Measurements from ENCODE around the gene C20orf204. TPM values are rescaled to one million over a fixed set of nuclear protein-coding genes. Genes with fewer than 3 reads are reported as not detected.

C20orf204 gene
- total and polyA plus RNA-seq, 9 of the 15 experiments (the other 6 are each of a cell fraction or from before 2014, with no cell fraction given): 0.11 to 1.1 (median 0.36) TPM; not detected in 2

- TF ChIP-seq ZNF609 (CRISPR knock-in tag; IDR thresholded peaks at IDR 0.05; ENCODE audit: borderline replicate concordance) (no peak), GABPA (tag; conservative IDR thresholded peaks at IDR 0.05; ENCODE audit: low read depth) (peak; percentile 75), SMARCE1 (IDR thresholded peaks at IDR 0.05) (0 out of 2 replicates have a peak, but pooled peaks have one; percentile 15), HDAC1 (IDR thresholded peaks at IDR 0.05) (peak in 1 of 2 experiments; percentile 66; a peak in 2 of 4 replicates), CTBP1 (IDR thresholded peaks at IDR 0.05; ENCODE audit: borderline replicate concordance) (peak; percentile 73; the same call in 1 of the 2 replicates), SOX6 (IDR thresholded peaks at IDR 0.05) (peak; percentile 45; the same call in 1 of the 2 replicates), ZNF395 (CRISPR knock-in tag; IDR thresholded peaks at IDR 0.05) (0 out of 2 replicates have a peak, but pooled peaks have one; percentile 59), ELF1 (tag; IDR thresholded peaks at IDR 0.05) (peak; percentile 86), DMBX1 (CRISPR knock-in tag; IDR thresholded peaks at IDR 0.05; ENCODE audit: borderline replicate concordance) (peak; percentile 34; the same call in 1 of the 2 replicates), HMGN3 (IDR thresholded peaks at IDR 0.05; ENCODE audit: borderline replicate concordance, extremely low read depth, insufficient read length, low read depth, low read length) (peak; percentile 76), THAP7 (CRISPR knock-in tag; IDR thresholded peaks at IDR 0.05) (0 out of 2 replicates have a peak, but pooled peaks have one; percentile 45), ZFP36 (IDR thresholded peaks at IDR 0.05; ENCODE audit: low read depth, low read length, partially characterized antibody) (no peak), SPI1 (IDR thresholded peaks at IDR 0.05; ENCODE audit: borderline replicate concordance, low read depth, low read length) (peak; percentile 96), SMAD4 (CRISPR knock-in tag; conservative IDR thresholded peaks at IDR 0.05) (peak; percentile 77), PCBP1 (IDR thresholded peaks at IDR 0.05; ENCODE audit: low read depth, low read length, poor library complexity, severe bottlenecking) (peak; percentile 71), POLR2A (conservative IDR thresholded peaks at IDR 0.05) (peak; percentile 63), ZFX (CRISPR knock-in tag; IDR thresholded peaks at IDR 0.05) (peak; percentile 71), TRIM28 (IDR thresholded peaks at IDR 0.05) (no peak)
Observed at GRCh38 chr20:64079273-64080012, 43.5 kb downstream of the C20orf204 start, which contains the start of gene RGS19 (continued).
